ENCODE data around the gene ANKS1A. TPM values are rescaled to one million over a fixed set of nuclear protein-coding genes. Genes with fewer than 3 reads are reported as not detected.

The ANKS1A gene
- polyA plus RNA-seq, 1 of the 3 experiments (the other 2 are of a cell fraction), result 7.6 TPM

- Histone ChIP-seq H3K9ac (no peak overlapping the region), H3K27me3 (ENCODE audit: insufficient read depth) (no peaks in the 10 kb centered on the region), H4K20me1 (ENCODE audit: insufficient read depth) (no peaks in the 10 kb centered on the region), H3K27ac (ENCODE audit: low read depth in 2 of 2, low read length in 1 of 2) (no peak overlapping the region), H3K79me2 (ENCODE audit: insufficient read depth) (no peaks in the 10 kb centered on the region), H3K4me3 (ENCODE audit: low read depth in 2 of 2, low read length in 1 of 2) (no peak overlapping the region), H3K9me3 (no peaks in the 10 kb centered on the region), H3K36me3 (replicated peaks in 1 of 2; ENCODE audit: control insufficient read depth in 1 of 2, insufficient read depth in 2 of 2, low read length in 1 of 2) (peaks cover 35 to 53% of the 10 kb centered on the region in 2 experiments), H3K9me2 (no peaks in the 10 kb centered on the region), H2AFZ (ENCODE audit: low read depth) (no peak overlapping the region), H3K4me2 (no peak overlapping the region), H3K4me1 (ENCODE audit: control insufficient read depth in 1 of 2, insufficient read depth in 2 of 2, low read depth in 1 of 2, low read length in 1 of 2) (peaks cover 0 to 2% of the 10 kb centered on the region in 2 experiments; a peak in 1 of 4 replicates), H3F3A (replicated peaks; ENCODE audit: insufficient read depth) (no peaks in the 10 kb centered on the region)
- CTCF ChIA-PET, result no interaction called here
- POLR2A ChIA-PET, result no interaction called here
- TF ChIP-seq MAX (IDR thresholded peaks at IDR 0.05; ENCODE audit: low read depth) (no peak), TAF1 (IDR thresholded peaks at IDR 0.05; ENCODE audit: borderline replicate concordance, low read depth, low read length) (no peak), TCF12 (IDR thresholded peaks at IDR 0.05) (no peak), SIN3A (IDR thresholded peaks at IDR 0.05; ENCODE audit: borderline replicate concordance, low read depth, low read length) (no peak)
- WGBS (ENCODE audit: low lambda C conversion rate), result 56% methylated on average over 1 of the region's 1 CpG
- no peak for DNase-seq
Measured at GRCh38 chr6:34860776-34861175, 28.3 kb upstream of the ANKS1A start.

GRCh38 chr6:34864007-34864406 lies 25.0 kb upstream of the ANKS1A start:
- Histone ChIP-seq H3K27me3 (ENCODE audit: insufficient read depth) (no peaks in the 10 kb centered on the region), H3K36me3 (replicated peaks in 1 of 2; ENCODE audit: control insufficient read depth in 1 of 2, insufficient read depth in 2 of 2, low read length in 1 of 2) (peaks cover 24 to 25% of the 10 kb centered on the region in 2 experiments), H4K20me1 (ENCODE audit: insufficient read depth) (no peaks in the 10 kb centered on the region), H3F3A (replicated peaks; ENCODE audit: insufficient read depth) (no peaks in the 10 kb centered on the region), H3K9ac (no peak overlapping the region), H3K27ac (ENCODE audit: low read depth in 2 of 2, low read length in 1 of 2) (peak overlapping the region in 1 of 2 experiments; percentile 7; a peak in 1 of 4 replicates), H3K4me3 (ENCODE audit: low read depth in 2 of 2, low read length in 1 of 2) (no peak overlapping the region), H3K4me1 (ENCODE audit: control insufficient read depth in 1 of 2, insufficient read depth in 2 of 2, low read depth in 1 of 2, low read length in 1 of 2) (peaks cover 0 to 2% of the 10 kb centered on the region in 2 experiments; a peak in 1 of 4 replicates), H2AFZ (ENCODE audit: low read depth) (no peak overlapping the region), H3K9me2 (no peaks in the 10 kb centered on the region), H3K79me2 (ENCODE audit: insufficient read depth) (no peaks in the 10 kb centered on the region), H3K4me2 (no peak overlapping the region), H3K9me3 (no peaks in the 10 kb centered on the region)
- ChIA-PET POLR2A (no interaction called here), CTCF (interaction anchor here (1.2 kb wide), 1 partner anchor 30 kb away, joined by 3 read pairs; no protein-coding TSS in a partner anchor)
- TF ChIP-seq JUND (IDR thresholded peaks at IDR 0.05) (no peak), EZH2phosphoT487 (IDR thresholded peaks at IDR 0.05; ENCODE audit: borderline replicate concordance, low read depth) (no peak), MXI1 (IDR thresholded peaks at IDR 0.05; ENCODE audit: low read depth, low read length) (no peak), RXRA (IDR thresholded peaks at IDR 0.05; ENCODE audit: borderline replicate concordance, low read depth) (no peak)
- DNase-seq, result no peak
- 75% methylated on average over 4 of the region's 4 CpGs for WGBS (ENCODE audit: low lambda C conversion rate)

GRCh38 chr6:34865107-34865506 lies 23.9 kb upstream of the ANKS1A start:
- Histone ChIP-seq H3K4me1 (ENCODE audit: control insufficient read depth in 1 of 2, insufficient read depth in 2 of 2, low read depth in 1 of 2, low read length in 1 of 2) (peaks cover 0 to 2% of the 10 kb centered on the region in 2 experiments; a peak in 1 of 4 replicates), H3K9ac (no peak overlapping the region), H3K36me3 (replicated peaks in 1 of 2; ENCODE audit: control insufficient read depth in 1 of 2, insufficient read depth in 2 of 2, low read length in 1 of 2) (peaks cover 18 to 22% of the 10 kb centered on the region in 2 experiments), H3K79me2 (ENCODE audit: insufficient read depth) (no peaks in the 10 kb centered on the region), H3K4me2 (no peak overlapping the region), H3K27me3 (ENCODE audit: insufficient read depth) (no peaks in the 10 kb centered on the region), H3K9me3 (no peaks in the 10 kb centered on the region), H3K9me2 (no peaks in the 10 kb centered on the region), H2AFZ (ENCODE audit: low read depth) (no peak overlapping the region), H4K20me1 (ENCODE audit: insufficient read depth) (no peaks in the 10 kb centered on the region), H3K4me3 (ENCODE audit: low read depth in 2 of 2, low read length in 1 of 2) (no peak overlapping the region), H3F3A (replicated peaks; ENCODE audit: insufficient read depth) (no peaks in the 10 kb centered on the region), H3K27ac (ENCODE audit: low read depth in 2 of 2, low read length in 1 of 2) (peak overlapping the region; percentile 13 to 48; a peak in 3 of 4 replicates)
- ChIA-PET CTCF (no interaction called here), POLR2A (no interaction called here)
- no peak for TF ChIP-seq EP300 (IDR thresholded peaks at IDR 0.05; ENCODE audit: borderline replicate concordance in 1 of 2, low read depth in 1 of 2, low read length in 1 of 2)
- TF ChIP-seq RFX5 (IDR thresholded peaks at IDR 0.05; ENCODE audit: low read length), result no peak
- TF ChIP-seq GATA2 (CRISPR knock-in tag; IDR thresholded peaks at IDR 0.05), result 0 out of 2 replicates have a peak, but pooled peaks have one; percentile 20
- peak; percentile 78 for TF ChIP-seq TCF12 (IDR thresholded peaks at IDR 0.05)
- peak; percentile 64 for TF ChIP-seq PBX3 (IDR thresholded peaks at IDR 0.05)
- peak; percentile 83 for TF ChIP-seq MEF2A (IDR thresholded peaks at IDR 0.05; ENCODE audit: borderline replicate concordance, low read depth)
- DNase-seq, result peak; percentile 23
- WGBS (ENCODE audit: low lambda C conversion rate), result 57% methylated on average over 3 of the region's 3 CpGs
